Glomerular visceral epithelial cell (primary cell): Measurements from ENCODE around the gene SP5.
"Not testable (repeated sequence)": the region's sequence is repeated elsewhere in the genome, so short reads cannot be mapped to it uniquely, and the experiment has no call there.

Experiments
- DNase-seq: peaks from one replicate; pipeline ENCODE4 v3.0.0-alpha.2; 2016; ENCODE audit errors: extremely low spot score

Gene SP5

DNA sequence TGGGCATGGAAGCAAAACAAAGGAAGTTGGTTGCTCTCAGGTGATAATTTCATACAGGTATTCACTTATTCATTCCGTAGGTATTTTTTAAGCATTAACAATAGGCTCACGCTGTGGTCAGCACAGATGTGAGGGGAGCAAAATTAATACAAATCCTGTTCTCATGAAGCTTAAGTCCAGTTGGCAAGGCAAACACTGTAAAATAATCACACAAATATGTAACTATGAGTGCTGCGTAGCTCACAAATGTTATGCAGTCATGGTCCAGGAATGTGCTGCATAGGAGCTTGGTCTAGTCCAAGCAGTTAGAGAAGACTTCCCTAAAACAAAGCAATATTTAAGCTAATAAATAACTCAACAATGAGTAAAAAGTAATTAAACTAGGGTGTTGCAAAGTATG, 23.9 kb downstream of the SP5 start:
- DNase-seq, result peak; percentile 91

DNA sequence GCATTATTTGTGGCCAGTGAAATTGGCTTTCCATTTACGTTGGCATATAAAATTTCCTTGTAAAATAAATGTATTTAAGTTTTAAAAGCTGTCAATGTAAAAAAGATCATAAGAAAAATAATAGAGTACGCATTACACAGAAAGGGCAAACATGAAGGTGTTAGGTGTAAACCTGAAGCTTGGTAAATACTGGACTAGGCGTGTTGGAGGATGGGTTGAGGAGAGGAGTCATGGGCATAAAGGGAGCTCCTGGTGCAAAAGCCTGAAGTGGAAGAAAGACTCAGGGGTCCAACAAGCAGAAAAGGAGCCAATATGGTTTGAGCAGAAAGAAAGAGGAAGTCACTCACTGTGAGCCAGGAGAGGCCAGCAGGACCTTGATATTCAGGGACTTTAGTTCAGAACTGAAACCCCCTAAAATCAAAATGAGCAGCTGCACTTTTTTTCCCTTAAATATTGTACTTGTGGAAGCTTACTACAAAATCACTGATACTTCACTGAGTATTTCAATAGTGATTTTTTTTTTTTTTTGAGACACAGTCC, 24.4 kb downstream of the SP5 start:
- DNase-seq, result no peak

DNA sequence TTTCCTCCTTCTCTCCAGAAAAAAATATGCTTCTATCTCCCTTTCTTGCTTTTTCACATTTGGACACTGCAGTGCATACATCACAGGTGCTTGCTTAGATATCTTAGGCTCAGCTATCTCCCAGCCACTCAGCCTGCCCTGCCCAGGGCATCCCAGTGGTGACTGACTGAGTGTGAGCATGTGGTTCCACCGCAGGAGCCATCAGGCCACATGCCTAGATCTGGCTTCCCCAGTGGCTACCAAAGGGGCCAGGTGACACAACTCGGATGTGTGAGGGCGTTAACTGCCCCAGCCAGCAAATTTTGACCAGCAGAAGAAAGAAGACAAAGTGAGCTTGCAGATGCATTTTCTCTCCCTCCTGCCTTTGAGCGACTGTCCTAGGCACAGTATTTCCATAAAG, 25.5 kb downstream of the SP5 start:
- no peak for DNase-seq

DNA sequence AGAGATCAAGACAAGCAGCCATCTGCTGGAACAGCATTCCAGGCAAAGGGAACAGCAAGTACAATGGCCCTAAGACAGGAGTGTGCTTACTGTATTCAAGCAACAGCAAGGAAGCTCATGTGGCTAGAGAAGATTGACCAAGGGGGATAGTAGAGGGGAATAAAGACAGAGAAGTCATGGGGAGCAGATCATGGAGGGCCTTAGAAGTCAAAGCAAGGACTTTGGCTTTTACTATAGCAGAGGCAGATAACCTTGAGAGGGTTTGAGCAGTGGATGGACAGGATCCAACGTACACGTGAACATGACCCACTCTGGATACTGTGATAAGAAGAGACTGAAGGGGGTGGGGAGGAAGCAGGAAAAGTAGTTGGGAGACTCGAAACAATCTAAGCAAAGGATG, 26.9 kb downstream of the SP5 start:
- no peak for DNase-seq

DNA sequence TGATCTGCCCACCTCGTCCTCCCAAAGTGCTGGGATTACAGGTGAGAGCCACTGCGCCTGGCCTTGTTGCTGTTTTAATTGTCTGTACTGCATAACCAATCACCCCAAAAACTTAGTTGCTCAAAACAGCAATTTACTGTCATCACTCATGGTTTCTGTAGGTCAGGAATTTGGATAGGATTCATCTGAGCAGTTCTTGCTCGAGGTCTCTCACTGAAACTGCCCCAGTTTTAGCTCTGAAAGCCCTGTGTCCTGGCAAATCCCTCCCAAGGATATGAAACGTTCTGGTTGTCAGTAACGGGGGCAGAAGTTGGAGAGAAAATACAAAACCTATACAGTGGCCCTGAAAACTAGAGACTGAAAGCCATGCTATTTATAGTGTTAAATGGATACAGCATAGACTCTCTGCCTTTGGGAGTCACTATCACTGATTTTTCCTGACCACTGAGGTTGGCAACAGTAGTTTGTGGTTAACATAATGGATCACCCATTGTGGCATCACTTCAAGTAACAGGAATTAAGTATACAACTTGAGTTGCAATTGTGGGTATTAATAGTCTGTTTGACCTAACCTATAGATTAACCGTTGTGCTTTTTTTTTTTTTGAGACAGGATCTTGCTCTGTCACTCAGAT, 27.9 kb downstream of the SP5 start:
- DNase-seq, result peak; percentile 75

DNA sequence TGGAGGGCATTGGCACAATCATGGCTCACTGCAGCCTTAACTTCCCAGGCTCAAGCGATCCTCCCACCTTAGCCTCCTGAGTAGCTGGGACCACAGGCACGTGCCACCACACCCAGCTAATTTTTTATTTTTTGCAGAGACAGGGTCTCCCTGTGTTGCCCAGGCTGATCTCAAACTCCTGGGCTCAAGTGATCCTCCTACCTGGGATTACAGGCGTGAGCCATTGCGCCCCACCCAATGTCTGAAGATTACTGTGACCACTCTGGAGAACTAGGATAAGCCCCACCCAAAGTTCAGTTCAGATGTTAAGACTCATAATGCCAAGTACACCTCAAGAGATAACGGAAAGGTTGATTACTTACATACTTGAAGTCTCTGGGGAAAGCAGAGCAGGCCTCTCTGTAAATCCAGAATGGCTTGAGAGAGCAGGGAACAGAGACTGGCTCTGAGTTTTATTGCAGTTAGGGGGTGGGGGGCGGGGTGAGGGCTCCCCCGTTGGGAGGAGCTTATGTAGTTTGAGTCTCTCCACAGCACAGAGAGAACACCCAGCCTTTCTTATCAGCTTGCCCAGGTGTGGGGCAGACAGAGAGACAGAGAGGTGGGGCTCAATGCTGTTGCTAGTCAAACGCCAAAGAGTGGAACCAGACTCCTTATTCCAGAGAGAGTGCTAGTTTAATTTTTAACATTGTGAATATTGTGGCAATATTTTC, 28.5 kb downstream of the SP5 start:
- DNase-seq, result no peak

DNA sequence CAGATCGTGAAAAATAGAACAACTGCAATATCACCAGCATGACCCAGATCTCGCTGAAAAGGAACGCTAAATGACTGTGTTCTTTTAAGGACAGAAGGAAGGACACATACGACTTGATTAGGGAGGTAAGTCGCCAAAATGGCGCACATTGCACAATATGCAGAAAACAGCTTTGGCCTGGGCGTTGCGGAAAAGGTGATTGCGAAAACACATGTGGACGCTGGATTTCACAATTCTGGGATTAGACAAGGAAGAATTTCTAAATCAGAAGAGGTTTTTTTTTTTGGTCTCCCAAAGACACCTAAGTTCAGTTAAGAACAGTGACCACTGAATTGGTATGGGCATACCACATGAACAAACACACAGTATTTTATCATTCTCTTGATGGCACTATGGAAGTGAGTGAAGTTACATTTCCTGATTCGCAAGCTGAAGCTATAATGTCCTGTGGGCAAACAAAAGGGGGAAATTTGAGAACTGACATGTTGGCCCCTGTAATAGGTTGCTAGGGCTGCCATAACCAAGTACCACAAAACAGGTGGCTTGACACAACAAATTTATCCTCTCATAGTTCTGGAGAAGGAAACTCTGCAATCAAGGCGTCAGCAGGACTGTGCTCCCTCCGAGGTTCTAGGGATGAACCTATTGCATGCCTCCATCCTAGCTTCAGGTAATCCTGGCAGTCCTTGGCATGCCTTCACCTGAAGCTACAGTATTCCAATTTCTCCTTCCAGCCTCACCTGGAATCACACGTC, 29.3 kb downstream of the SP5 start:
- DNase-seq, result no peak

DNA sequence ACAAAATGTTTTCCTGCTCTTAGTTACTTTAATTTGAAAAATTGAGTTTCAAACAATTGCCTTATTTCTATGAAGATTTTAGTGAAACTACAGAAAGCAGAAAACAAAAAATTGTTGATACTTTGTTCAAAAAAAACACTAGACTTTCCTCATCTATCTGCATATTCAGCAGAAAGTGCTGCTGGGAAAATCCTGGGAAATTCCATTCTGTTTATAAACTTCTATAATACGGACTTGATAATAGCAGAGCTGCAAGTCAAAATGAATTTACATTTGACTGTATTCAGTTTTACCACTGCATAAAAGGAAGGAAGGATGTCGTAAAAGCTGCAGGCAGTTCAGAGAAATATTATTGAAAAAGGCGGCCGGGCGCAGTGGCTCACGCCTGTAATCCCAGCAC, 30.2 kb downstream of the SP5 start:
- no peak for DNase-seq

DNA sequence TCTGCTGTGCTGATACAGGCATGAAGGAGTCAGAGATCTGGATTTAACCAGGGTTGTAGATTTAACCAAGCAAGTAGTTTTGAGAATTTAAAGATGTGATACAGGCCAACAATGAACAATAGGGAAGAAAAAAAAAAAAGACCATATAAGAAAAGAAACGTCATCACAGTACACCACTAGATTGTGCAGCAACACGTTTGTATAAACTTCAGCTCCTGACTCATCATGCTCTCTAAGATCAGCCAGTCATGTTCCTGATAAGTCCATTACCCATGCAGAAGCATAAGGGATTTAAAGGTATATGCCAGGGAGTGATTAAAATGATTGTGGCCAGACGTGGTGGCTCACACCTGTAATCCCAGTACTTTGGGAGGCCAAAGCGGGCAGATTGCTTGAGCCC, 32.8 kb downstream of the SP5 start:
- DNase-seq, result peak; percentile 20

DNA sequence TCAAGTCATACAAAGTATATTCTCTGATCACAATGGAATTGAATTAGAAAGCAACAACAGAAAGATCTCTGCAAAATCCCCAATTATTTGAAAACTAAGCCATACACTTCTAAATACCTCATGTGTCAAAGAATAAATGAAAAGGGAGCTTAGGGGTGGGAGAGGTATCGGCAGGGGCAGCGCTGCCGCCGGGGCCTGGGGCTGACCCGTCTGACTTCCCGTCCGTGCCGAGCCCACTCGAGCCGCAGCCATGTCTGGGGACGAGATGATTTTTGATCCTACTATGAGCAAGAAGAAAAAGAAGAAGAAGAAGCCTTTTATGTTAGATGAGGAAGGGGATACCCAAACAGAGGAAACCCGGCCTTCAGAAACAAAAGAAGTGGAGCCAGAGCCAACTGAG, 36.4 kb downstream of the SP5 start:
- DNase-seq, result not testable (repeated sequence)

DNA sequence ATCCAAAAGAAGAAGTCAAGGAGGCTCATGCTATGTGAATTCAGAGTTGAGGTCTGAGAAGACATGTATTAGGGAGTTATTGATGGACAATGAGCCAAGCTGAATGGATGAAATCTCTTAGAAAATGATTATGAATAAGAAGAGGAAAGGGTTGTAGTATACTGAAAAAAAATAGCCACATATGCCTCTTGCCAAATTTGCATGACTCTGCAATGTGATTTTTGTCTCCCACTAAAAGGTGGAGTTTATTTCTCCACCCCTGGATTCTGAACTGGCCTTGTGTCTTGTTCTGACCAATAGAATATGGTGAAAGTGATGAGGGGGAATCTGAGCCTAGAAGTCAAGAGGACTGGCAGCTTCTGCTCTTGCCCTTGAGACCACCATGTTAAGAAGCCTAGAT, 46.4 kb downstream of the SP5 start:
- no peak for DNase-seq

DNA sequence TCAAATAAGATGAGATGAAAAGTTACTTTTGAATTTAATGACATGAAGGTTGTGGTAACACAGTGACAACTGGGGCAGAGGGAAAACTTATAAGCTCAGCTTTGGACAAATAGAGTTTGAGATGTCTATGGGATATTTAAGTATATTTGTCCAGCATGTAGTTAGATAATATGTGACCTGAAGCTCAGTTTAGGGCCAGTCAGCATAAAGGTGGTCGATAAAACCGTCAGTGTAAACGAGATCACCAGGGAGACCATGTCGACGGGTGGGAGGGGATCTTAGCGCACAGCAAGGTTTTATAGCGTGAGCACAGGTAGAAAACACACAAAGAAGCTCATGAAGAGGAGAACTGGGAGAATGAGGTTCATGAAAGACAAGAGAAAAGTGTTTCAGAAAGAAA, 47.6 kb downstream of the SP5 start:
- DNase-seq, result no peak

DNA sequence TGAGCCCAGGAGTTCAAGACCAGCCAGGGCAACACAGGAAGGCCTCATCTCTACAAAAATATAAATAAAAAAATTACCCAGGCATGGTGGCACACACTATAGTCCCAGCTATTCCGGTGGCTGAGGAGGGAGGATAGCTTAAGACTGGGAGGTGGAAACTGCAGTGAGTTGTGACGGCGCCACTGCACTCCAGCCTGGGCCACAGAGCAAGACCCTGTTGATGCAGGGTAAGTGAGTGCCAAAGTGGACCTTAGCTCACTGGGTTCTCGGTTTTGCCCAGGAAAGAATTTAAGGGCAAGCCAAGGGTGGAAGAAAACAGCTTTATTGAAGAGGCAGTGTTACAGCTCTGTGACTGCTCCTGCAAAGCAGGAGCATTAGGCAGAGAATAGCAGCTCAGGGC, 48.1 kb downstream of the SP5 start:
- no peak for DNase-seq

DNA sequence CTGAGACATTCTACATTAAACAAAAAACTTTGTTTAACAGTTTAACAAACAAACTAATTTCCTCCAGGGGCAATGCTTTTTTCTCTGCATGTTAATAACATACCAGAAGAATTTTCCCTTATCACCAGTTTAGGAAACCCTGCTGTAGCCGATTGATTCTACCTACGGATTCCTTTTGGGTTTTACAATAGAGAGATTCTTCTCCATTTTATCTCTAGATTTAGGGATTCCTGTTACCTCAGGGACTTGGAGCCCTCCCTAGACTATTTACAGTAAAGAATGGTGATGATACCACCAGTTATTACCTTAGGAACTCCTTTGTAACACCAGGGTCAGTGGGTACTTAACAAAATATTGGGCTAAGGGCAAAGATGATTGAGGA, 49.7 kb downstream of the SP5 start:
- DNase-seq, result no peak

DNA sequence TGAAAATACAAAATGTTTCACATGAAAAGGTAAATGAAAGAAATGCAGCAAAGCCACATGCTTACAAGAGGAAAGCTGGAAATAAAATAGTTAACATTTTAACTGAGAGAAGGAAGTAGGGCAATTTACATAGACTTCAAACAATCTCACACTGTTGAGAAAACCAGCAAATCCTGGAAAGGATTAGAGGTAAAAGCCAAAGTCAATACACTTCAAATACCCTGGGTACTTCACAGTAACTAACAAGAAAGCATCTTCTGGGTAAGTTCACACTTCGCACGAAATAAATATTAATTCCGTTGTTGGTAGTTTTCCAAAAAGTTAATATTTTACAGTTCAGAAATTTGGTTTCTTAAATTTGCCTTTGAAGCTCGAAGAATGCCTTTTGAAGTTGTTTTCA, 51.6 kb downstream of the SP5 start:
- no peak for DNase-seq
